H1 (cell line): ENCODE results near the gene CCDC12. TPM values are rescaled to one million over a fixed set of nuclear protein-coding genes. Genes with fewer than 3 reads are reported as not detected.

ENCODE experiments used
- CTBP2 ChIP-seq: IDR thresholded peaks from 2 replicates; pipeline ENCODE4 v1.7.0; 2011; ENCODE audit warnings: borderline replicate concordance, mild to moderate bottlenecking, moderate library complexity, mixed read lengths, low read length; ENCODE audit not compliant: insufficient read depth, insufficient read length
- JUN ChIP-seq: IDR thresholded peaks from 2 replicates; pipeline ENCODE4 v1.6.1; 2011; ENCODE audit warnings: low read depth, mild to moderate bottlenecking, improper control_type of control experiment, low read length
- KDM5A ChIP-seq: fragments of 200-600 bp; IDR thresholded peaks from 2 replicates; pipeline ENCODE4 v1.7.1; 2012; ENCODE audit warnings: mild to moderate bottlenecking, low read length, inconsistent platforms, mixed read lengths
- PHF8 ChIP-seq: fragments of 200-600 bp; sonication (generic); conservative IDR thresholded peaks from 2 replicates; pipeline ENCODE4 v1.7.1; 2012; ENCODE audit warnings: low read depth, mild to moderate bottlenecking, inconsistent platforms, low read length, moderate library complexity
- POLR2A ChIP-seq, 2 experiments: IDR thresholded peaks; 1 replicate in 1 of 2; 2 replicates in 1 of 2; pipeline ENCODE4 v1.6.1; 2011; ENCODE audit warnings: low read depth in 2 of 2, low read length in 2 of 2, mild to moderate bottlenecking in 2 of 2; ENCODE audit errors: control extremely low read depth in 1 of 2
- TAF1 ChIP-seq: IDR thresholded peaks from 2 replicates; pipeline ENCODE4 v1.6.1; 2011; ENCODE audit warnings: mild to moderate bottlenecking, low read depth, low read length
- TCF12 ChIP-seq: IDR thresholded peaks from 2 replicates; pipeline ENCODE4 v1.6.1; 2011; ENCODE audit warnings: low read depth, mild to moderate bottlenecking, low read length
- ZNF274 ChIP-seq: IDR thresholded peaks from 2 replicates; pipeline ENCODE4 v1.7.0; 2012; ENCODE audit warnings: low read length, borderline replicate concordance; ENCODE audit errors: extremely low read depth
- polyA plus RNA-seq, 7 experiments: library from polyadenylated mRNA; depleted of rRNA in 3 of 7; stranded (reverse) in 5 of 7; unstranded in 2 of 7; fragments of >200 nt in 5 of 7; fragments of 200-250 nt in 2 of 7; gene quantifications; 1 replicate in 5 of 7; 2 replicates in 1 of 7; 4 replicates in 1 of 7; pipeline versions ENCODE4 v1.2.1 to v1.2.3, GENCODE V29; 2011 to 2013; ENCODE audit warnings: missing spikeins in 2 of 7, mixed read lengths in 2 of 7
- total RNA-seq: library from RNA; stranded (reverse); fragmentation: NEBNext Ultra II Directional; extraction: Animal tissue kit (Norgen Biotek cat#: 25700); gene quantifications from 2 replicates; pipeline ENCODE4 v1.2.1, GENCODE V29; 2021

Gene CCDC12
- total and polyA plus RNA-seq, 2 of the 8 experiments (the other 6 are each of a cell fraction or from before 2014, with no cell fraction given) = 29.5 to 41.3 TPM

GRCh38 chr3:46962990-46963389, 13.6 kb downstream of the CCDC12 start (continued):
- no peak for TF ChIP-seq ZNF274
- no peak for TF ChIP-seq JUN
- no peak for TF ChIP-seq POLR2A (IDR thresholded peaks at IDR 0.05; ENCODE audit: control extremely low read depth in 1 of 2, low read depth in 2 of 2, low read length in 2 of 2)
- TF ChIP-seq PHF8 = no peak
- no peak for TF ChIP-seq TAF1
- TF ChIP-seq KDM5A = no peak
- TF ChIP-seq CTBP2 = no peak
- TF ChIP-seq TCF12 = no peak
